CD4-positive, alpha-beta T cell treated with Interleukin-10 for 1 hour (primary cell): ENCODE data around the gene PEX14.
A peak's percentile ranks its signal among the peaks of the same experiment; 100 is the strongest.
"Not testable (repeated sequence)": the region's sequence is repeated elsewhere in the genome, so short reads cannot be mapped to it uniquely, and the experiment has no call there.

ENCODE experiments used
- DNase-seq: peaks from one replicate; pipeline ENCODE4 v3.0.0-alpha.2; 2020

PEX14 gene

GRCh38 chr1:10451287-10451686 is 23.5 kb upstream of the PEX14 start:
- no peak for DNase-seq

GRCh38 chr1:10456048-10456447 is 18.7 kb upstream of the PEX14 start:
- DNase-seq, result no peak

GRCh38 chr1:10456661-10457060 is 18.1 kb upstream of the PEX14 start:
- DNase-seq, result no peak

DNA sequence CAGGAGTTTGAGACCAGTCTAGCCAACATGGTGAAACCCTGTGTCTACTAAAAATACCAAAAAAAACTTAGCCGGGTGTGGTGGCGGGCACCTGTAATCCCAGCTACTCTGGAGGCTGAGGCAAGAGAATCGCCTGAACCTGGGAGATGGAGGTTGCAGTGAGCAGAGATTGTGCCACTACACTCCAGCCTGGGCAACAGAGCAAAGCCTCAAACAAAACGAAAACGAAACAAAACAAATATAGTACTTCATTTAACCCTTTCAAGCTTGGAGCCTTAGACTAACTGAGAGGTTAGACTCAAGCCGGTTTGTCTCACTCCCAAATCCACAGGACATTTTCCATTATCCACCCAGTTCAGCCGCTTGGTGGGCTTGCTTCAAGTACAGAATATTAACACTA is 17.3 kb upstream of the PEX14 start:
- DNase-seq, result not testable (repeated sequence)

GRCh38 chr1:10457875-10458274 is 16.9 kb upstream of the PEX14 start:
- DNase-seq, result no peak

- DNase-seq, result no peak
Observed at GRCh38 chr1:10459184-10459583, 15.6 kb upstream of the PEX14 start.

DNA sequence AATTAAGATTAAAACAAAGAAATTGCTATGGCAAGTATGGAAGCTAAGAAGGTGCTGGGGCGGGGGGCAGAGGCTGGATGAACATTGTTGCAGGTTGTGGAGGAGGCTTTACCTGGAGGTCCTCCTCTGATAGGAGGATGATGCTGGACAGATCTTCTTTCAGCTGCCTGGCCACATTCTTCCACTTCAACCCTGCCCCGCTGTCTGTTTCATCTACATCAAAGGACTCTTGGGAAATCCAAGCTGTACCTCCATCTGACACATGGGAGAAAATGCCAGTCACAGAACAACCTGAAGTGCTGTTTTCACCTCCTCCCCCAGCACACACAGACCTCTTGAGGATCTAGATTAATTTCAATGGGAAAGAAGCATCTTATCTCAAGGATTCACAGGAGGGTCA is 7.7 kb upstream of the PEX14 start:
- no peak for DNase-seq

DNA sequence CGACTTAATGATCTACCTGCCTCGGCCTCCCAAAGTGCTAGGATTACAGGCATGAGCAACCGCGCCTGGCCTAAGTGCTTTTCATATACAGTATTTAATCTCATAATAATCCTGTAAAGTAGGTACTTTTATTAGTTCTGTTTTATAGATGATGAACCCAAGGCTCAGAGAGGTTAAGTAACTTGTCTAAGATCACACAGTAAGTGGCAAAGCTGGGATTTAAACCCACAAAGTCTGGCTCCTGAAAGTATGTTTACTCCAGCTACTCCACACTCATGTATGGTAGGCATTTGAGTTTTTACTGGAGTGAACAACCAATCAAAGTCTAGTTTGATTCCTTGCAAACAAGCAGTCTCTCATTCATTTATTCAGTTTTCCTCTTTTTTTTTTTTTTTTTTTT is 4.7 kb upstream of the PEX14 start:
- DNase-seq, result no peak

- DNase-seq, result peak; percentile 7
Observed at GRCh38 chr1:10471411-10472219, 3.1 kb upstream of the PEX14 start.

DNA sequence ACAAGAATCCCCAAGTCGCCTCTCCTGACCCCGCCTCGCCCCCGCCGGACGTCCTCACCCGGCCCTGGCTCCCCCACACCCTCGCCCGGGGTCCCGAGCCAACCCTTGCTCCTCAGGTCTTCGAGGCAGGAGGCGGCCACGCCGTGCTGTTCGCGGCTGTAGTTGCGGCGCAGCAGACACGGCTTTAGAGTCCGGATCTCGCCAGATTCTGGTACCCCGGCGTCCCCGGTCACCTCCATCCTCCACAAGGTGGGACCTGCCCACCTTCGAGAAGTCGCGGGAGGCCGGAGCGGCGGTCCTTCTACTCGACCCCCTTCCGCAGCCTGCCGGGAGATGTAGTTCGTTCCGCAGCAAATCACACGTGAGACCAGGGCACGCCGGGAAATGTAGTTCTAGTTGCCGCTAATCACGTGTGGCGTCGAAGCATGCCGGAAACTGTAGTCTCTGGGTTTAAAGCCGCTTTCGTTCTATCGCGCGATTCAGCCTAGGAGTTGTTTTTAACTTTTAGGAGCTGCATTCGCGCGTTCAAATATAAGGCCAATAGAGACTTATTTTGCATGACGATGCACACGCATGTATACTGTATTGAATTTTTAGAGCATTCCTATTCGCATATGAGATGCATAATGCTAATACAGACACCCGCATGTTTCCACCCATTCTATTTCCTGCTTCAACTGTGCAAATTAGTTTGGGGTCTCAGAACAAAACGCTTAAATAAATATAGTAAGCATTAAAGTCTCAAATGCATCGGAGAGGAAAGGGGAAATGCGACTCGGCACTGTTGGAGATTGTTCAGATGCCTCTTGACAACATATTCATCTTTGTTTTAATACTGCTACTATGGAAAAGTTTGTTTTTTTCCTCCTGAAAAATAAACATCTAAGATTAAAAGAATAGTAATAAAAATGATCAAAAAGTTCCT is 2.3 kb upstream of the PEX14 start, which contains the start of gene DFFA:
TSS of gene DFFA (minus strand) at position 310 of the 925 bp plus-strand sequence. CDS start at position 239, 71 bp downstream.
- peak; percentile 93 for DNase-seq

GRCh38 chr1:10473145-10473765 is 1.5 kb upstream of the PEX14 start:
- DNase-seq, result no peak

DNA sequence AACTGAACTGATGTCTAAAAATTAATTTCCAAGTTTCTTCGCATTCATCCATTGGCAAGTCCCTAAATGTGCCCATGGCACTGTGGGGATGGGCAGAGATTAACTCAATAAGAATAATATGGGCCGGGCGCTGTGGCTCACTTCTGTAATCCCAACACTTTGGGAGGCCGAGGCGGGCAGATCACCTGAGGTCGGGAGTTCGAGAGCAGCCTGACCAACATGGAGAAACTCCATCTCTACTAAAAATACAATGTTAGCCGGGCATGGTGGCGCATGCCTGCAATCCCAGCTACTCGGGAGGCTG is 489 bp upstream of the PEX14 start:
- DNase-seq, result not testable (repeated sequence)

GRCh38 chr1:10475510-10475909 is 760 bp downstream of the PEX14 start:
- DNase-seq, result no peak

DNA sequence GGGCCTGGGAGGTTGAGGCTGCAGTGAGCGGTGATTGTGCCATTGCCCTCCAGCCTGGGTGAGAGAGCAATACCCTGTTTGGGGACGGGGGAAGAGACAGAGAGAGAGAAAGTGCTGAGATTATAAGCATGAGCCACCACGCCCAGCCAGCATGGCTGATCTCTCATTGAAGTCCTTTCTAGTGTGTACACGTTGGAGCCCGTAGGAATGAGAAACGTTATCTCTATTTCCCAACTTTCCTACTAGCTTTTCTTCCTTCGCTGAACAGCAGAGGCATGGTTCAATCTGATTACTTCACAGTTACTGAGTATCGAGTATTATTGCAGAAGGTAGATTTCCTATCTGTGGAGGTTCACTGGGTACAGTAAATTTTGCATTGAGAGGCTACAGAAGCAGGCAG is 4.5 kb downstream of the PEX14 start:
- no peak for DNase-seq

DNA sequence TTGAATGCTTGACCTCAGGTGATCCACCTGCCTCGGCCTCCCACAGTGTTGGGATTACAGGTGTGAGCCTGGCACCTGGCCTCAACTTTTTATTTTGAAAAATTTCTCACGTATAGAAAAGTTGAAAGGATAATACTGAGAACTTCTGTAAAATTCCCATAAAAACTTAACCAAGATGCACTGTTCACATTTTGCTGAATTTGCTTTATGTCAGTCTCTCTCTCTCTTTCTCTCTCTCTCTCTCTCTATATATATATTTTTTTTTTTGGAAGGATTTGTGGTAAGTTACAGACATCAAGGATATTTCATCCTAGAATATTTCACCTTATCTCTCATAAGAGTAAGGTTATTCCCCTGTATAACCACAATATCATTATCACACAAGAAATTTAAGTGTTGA is 5.9 kb downstream of the PEX14 start:
- no peak for DNase-seq

DNA sequence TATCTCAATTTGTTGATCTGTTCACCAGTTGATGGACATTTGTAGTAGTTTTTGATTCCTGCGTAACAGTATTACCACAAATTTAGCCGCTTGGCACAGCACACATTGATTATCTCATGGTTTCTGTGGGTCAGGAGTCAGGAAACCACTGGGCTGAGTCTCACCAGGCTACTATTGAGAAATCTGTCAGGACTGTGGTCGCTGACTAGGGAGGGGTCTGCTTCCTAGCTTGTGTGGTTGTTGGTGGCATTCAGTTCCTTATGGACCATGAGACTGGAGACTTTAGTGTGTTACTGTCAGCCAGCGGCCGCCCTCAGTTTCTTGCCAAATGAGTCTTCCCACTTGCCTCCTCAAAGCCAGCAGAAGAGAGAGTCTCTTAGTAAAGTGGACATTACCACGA is 9.8 kb downstream of the PEX14 start:
- DNase-seq, result no peak

DNA sequence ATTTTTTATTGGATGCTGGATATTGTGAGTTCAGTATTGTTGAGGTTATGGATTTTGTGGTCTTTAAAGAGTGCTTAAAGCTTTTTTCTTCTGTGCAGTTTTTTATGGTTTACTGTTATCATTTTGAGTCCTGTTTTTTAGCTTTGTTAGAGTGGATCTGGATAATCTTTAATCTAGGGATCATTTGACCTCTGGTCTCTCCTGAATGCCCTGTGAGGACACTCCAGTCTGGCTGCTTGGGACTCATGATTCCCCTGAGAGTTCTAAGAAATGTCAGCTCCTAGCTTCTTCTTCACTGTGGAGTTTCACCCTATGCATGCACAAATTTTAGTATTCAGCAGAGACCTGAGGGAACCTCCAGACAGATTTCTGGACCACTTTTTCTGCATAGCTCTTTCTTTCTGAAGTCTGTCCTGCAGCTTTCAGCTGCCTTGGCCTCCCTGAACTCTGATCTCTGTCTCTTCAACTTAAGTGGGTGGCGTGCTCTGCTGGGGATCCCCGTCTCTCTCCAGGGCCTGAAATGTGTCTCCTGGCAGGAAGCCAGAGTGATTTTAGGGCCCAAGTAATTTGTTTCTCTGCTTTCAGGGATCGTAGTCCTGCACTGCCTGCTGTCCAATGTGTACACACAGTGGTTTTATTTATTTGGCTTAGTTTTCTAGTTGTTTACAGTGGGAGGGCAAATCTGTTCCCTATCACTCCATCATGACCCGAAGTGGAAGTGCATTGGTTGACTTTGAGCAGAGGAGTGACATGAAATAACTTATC is 14.7 kb downstream of the PEX14 start:
- DNase-seq, result no peak

GRCh38 chr1:10490286-10490970 is 15.7 kb downstream of the PEX14 start:
- no peak for DNase-seq

DNA sequence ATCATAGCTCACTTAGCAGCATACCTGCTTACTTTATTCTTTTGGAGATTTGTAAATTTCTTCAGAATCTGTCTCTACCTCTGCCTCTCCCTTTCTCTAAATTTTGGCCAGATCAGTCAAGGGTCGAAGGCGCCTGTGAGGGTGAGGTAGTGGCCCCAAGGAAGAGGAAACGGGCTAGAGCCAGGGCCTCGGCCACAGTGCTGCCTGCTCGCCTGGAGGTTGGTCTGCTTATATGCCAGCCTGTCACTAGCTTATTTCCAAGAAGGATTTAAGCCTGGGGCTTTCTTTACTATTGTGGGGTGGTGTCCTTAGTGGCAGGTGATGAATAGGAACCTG is 19.6 kb downstream of the PEX14 start:
- DNase-seq, result no peak

DNA sequence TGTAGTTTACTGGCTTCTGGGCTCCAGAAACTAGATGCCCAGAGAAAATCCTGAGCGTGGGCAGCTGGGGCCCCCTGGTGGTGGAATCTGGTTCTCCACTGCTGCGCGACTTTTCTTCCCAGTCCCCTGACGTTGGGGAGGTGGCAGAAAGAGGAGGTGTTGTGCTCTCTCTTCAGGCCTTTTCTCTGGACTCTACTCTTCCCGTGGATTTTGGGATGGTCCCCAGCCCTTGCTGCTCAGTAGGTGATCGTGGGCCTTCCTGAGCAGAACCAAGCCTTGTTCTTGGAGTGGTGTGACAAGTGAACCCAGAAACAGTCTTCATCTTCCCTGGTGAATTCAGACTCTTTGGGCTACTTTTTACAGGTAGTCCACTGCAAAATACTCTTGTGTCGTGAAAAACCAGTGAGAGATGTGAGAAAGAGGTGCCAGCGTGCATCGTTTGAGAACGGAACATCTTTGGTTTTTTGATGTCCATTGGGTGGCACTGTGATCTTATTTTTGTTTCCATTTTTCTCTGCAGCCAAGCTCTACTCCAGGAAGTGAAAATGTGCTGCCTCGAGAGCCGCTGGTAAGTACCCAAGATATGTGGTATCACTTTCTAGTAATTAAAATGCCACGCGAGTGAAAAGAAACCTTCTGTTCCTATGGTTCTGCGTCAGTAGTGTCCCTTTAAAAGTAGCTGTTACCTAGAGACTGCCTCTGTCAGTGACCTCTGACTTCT is 20.2 kb downstream of the PEX14 start:
- DNase-seq, result peak; percentile 82

GRCh38 chr1:10495475-10495817 is 20.7 kb downstream of the PEX14 start:
- DNase-seq, result no peak

DNA sequence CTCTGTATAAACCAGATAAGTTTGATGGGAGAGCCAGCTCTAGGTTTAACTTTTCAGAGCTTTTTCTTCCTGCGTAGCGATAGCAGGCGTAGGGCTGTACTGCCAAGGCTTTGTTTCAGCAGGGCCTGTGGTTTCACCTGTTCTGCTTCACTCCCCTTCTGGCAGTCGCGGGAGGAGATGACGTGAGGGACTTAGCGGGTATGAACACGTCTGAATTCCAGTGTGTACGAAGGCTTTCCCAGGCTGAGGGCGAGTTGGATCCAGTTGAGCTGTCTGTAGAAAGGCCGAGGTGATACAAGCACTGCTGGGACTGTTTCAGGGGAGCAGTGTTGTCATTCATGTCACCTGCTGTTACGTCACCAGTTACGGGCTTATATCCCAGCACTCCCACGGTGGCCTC is 21.2 kb downstream of the PEX14 start:
- peak; percentile 30 for DNase-seq
